Fibroblast of pulmonary artery (primary cell): ENCODE results near the gene KRT12.

Source experiments
- DNase-seq: peaks from one replicate; pipeline ENCODE4 v3.0.0-alpha.2; 2010; ENCODE audit warnings: low read depth
- H3K4me3 ChIP-seq: replicated peaks from 2 replicates; pipeline ENCODE4 v1.5.1; 2011; ENCODE audit warnings: low read depth, mild to moderate bottlenecking, control low read depth, low read length, moderate library complexity
- CTCF ChIP-seq: IDR thresholded peaks from 2 replicates; pipeline ENCODE4 v1.5.1; 2011; ENCODE audit warnings: mild to moderate bottlenecking, control low read depth, low read length, inconsistent platforms; ENCODE audit errors: missing control alignments

The KRT12 gene

GRCh38 chr17:40884708-40885512 is 17.9 kb upstream of the KRT12 start, which contains the start of gene KRT20:
Gene KRT20, minus strand, starts transcription at chr17:40885242. Its CDS starts 57 bp downstream, at chr17:40885185.
- no peak within 1 kb of the TSS for H3K4me3 ChIP-seq
- DNase-seq, result no peak
- TF ChIP-seq CTCF, result peak; percentile 17

GRCh38 chr17:40883626-40884334 is 16.8 kb upstream of the KRT12 start:
- no peak for DNase-seq
- no peak overlapping the region for H3K4me3 ChIP-seq
- TF ChIP-seq CTCF, result no peak

GRCh38 chr17:40883031-40883430 is 16.0 kb upstream of the KRT12 start:
- no peak overlapping the region for H3K4me3 ChIP-seq
- no peak for TF ChIP-seq CTCF
- DNase-seq, result no peak

GRCh38 chr17:40879026-40879425 is 12.0 kb upstream of the KRT12 start:
- TF ChIP-seq CTCF, result no peak
- no peak overlapping the region for H3K4me3 ChIP-seq
- no peak for DNase-seq

GRCh38 chr17:40878044-40878443 is 11.0 kb upstream of the KRT12 start:
- DNase-seq, result no peak
- TF ChIP-seq CTCF, result no peak
- H3K4me3 ChIP-seq, result no peak overlapping the region

GRCh38 chr17:40873801-40874200 is 6.8 kb upstream of the KRT12 start:
- no peak for DNase-seq
- TF ChIP-seq CTCF, result no peak
- H3K4me3 ChIP-seq, result no peak overlapping the region
